Measurements from ENCODE around the gene TRIL.

TRIL gene

DNA sequence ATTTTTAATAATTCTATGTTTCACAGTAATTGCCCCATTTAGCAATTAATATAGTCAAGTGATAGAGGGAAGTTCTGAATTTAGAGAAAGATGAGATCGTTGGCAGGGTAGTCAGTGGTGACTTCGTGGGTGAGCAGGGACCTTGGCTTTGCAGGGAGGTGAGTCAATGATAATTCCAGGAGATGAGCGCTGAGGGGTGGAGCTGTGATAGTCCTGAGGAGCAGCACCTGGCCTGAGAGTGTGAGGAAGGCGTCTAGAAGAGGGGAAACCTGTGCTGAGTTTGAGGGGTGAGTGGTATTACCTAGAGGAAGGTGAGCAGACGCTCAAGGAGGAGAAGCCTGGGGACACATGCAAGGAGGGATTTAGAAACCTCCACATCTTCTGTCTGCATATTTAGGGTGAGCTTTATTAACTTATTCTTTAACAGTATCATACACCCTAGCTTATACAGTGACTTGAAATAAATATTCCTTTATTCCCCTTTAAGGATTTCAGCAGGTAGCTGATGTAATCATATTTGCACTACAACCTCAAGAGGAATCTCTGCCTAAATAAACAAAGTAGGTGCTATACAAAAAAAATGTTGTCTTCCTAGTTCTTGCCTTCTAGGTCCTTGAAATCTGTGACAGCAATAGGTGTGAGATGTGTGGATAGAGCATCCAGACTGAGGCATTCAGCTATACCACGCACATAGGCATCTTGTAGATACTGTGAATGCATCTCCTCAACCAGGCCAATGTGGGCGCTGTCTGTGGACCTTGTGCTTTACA is 2.1 kb upstream of the TRIL start:
- no peak for TF ChIP-seq ZNF274 (IDR thresholded peaks at IDR 0.05; ENCODE audit: low read depth, low read length)

DNA sequence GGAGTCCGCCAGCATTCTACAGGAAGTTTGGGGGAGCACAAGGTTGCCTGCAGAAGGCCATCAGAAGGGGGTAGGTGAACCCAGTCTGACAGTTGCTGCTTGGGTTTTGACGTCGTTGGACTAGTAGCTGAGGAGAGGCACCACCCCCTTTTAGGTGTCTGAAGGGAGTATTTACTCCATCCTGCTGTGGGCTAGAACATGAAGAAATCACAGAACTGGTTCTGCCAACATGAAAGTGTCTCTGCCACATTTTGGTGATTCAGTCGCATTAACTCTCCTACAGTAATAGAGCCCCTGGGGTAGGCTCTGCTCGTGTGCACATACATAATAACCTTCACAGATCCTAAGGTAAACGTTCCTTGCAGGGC is 834 bp upstream of the TRIL start:
- TF ChIP-seq ZNF274 (IDR thresholded peaks at IDR 0.05; ENCODE audit: low read depth, low read length): no peak
- no peak overlapping the region for H3K4me3 ChIP-seq (ENCODE audit: low read length)

More for the DNA sequence above, 2.1 kb upstream of the TRIL start:
- no peak overlapping the region for H3K4me3 ChIP-seq (ENCODE audit: low read length)

DNA sequence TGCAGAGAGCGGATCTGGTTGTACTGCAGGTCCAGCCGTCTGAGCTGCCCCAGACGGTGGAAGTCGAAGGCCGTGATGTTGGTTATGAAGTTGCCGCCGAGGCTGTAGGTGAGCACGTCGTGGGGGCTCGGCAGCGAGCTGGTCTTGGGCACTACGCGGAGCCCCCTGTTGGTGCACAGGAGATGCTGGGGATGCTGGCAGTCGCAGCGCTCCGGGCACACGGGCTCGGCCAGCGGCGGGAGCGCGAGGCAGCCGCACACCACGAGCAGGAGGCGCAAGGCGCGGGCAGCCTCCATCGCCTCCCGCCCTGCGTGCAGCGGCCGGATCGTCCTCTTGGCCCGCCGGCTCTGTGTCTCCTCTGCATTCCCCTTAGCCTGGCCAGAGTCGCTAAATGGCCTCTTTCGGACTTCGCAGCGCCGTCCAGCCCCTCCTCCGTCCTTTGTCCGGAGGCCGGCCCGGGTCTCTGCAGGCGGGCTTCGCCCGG is 337 bp downstream of the TRIL start:
- no peak for TF ChIP-seq ZNF274 (IDR thresholded peaks at IDR 0.05; ENCODE audit: low read depth, low read length)
- no peak overlapping the region for H3K4me3 ChIP-seq (ENCODE audit: low read length)

DNA sequence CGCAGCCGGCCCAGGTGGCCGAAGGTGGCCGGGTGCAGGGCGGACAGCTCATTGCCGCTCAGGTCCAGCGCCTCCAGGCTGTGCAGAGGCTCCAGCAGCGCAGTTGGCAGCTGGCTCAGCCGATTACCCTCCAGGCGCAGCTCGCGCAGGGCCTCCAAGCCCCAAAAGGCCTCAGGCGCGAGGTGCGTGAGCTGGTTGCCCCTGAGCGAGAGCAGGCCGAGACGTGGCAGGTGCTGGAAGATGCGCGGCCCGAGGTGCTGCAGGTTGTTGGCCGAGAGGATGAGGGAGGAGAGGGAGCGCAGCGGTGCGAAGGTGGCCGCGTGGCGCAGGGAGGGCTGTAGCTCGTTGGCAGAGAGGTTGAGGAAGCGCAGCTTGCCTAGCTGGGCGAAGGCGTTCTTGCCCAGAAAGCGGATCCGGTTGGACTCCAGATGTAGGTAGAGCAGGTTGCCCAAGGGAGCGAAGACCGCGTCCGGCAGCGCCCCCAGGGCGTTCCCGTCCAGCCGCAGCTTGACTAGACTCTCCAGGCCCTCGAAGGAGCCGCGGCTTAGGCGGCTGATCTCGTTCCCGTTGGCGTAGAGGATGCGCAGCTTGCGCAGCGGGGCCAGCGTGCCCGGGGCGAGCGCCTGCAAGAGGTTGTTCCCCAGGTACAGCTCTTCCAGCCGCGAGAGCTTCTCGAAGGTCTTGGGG is 923 bp downstream of the TRIL start:
- no peak for TF ChIP-seq ZNF274 (IDR thresholded peaks at IDR 0.05; ENCODE audit: low read depth, low read length)
- H3K4me3 ChIP-seq (ENCODE audit: low read length): no peak overlapping the region

DNA sequence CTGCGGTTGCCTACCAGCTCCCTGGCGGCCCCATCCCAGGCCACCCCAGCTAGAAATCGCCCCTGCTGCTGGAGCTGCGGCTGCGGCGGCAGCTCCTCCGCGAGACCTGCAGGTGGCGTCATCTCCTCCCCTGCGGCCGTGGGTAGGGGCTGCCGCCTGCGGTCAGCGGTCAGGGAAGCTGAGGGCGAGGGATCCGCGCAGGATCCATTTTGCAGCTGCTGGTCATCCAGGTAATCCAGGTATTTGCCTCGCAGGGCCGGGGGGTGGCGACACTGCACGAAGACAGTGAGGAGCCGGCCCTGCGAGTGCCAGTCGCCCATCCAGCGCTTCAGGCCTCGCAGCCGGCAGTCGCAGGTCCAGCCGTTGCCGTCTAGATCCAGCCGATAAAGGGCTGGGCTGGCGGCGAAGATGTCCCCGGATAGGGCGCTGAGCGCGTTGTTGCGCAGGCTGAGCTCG is 1.5 kb downstream of the TRIL start:
- no peak overlapping the region for H3K4me3 ChIP-seq (ENCODE audit: low read length)
- TF ChIP-seq ZNF274 (IDR thresholded peaks at IDR 0.05; ENCODE audit: low read depth, low read length): no peak

DNA sequence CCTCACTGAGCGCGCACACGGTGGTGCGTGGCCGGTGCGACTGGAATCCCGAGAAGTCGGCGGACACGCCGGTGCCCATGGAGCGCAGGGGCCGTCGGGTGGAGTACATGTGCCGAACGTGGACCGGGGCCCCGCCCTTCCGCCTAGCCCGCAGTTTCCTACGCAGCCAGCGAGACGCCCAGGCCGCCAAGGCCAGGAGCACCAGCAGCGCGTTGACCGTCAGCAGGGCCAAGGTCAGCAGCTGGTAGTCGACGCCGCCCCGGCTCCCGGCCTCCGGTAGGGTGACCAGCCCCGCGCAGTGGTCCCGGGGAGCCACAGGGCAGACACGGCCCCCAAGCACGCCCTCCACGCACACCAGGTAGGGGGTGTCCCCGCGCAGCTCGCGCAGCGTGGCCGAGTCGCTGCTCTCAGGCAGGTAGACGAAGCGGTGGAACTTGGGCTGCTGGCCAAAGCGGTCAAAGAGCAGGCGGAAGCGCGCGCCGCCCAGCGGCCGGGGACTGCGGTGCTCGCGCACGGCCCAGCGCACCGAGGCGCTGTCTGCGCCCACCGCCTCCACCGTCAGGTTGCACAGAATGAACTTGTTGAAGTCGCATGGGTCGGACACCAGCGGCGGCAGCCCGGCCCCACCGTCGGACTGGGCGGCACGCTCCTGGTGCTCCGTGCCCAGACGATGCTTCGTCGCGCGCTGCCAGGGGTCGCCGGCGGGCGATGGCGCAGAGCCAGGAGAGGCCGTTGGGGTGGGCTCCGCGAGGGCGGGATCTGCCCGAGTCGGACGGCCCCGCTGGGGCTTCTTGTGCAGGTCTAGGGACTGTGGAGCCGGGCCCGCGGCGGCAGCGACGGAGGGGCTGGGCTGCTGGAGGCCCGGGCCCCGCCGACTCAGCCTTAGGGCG is 2.2 kb downstream of the TRIL start:
- no peak for TF ChIP-seq ZNF274 (IDR thresholded peaks at IDR 0.05; ENCODE audit: low read depth, low read length)
- no peak overlapping the region for H3K4me3 ChIP-seq (ENCODE audit: low read length)

DNA sequence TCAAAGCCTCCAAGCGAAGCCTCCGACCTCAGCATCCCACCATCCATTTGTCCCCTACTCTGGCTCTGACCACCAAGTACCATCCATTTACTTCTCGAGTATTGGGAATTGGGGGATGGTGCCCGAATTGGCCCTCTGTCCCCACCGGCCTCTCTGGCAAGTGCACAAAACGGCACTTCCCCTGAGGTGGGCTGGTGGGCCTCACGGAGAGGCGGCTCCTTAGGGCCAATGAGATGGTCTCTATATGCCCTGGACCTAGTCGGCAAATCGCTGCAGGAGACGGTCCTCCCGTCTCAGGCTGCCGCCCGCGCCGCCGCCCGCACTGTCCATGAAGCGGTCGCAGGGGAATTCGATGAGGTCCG is 2.8 kb downstream of the TRIL start:
- no peak for TF ChIP-seq ZNF274 (IDR thresholded peaks at IDR 0.05; ENCODE audit: low read depth, low read length)
- no peak overlapping the region for H3K4me3 ChIP-seq (ENCODE audit: low read length)

DNA sequence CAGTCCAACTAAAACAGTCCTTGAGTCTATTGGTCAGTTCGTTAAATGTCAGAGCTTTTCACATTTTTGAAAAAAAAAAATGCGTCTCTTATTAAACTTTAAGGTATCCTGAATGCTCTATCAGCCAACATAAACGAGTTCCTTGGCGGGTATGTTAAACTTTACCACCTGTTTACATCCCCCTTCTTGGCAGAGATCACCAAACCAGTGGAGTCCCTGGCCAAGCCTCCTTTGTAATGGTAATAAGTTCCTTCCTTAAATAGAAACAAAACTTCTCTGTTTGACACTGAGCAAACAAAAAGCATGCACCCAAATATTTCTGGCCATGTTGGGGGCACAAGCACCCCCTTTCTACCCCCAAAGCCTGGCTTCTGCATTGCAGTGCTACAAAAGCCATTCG is 3.2 kb downstream of the TRIL start:
- no peak overlapping the region for H3K4me3 ChIP-seq (ENCODE audit: low read length)
- TF ChIP-seq ZNF274 (IDR thresholded peaks at IDR 0.05; ENCODE audit: low read depth, low read length): no peak

DNA sequence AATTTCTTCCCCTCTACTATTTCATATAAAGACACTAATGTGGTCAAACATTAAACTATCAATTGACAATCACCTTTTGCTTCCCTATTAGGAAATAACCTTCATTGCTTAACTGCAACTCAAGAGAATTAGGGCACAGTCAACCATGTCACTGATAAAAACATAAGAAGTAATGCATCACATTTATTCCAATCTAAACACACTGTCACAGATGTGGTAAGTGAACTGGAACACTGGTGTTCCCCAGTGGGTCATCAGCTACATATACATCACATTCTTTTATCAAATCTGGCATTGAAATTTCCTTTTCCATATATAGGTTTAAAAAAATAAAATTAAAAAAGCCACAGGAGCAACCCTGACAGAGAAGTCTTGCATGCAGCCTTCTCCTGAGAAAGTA is 3.7 kb downstream of the TRIL start:
- no peak for TF ChIP-seq ZNF274 (IDR thresholded peaks at IDR 0.05; ENCODE audit: low read depth, low read length)
- no peak overlapping the region for H3K4me3 ChIP-seq (ENCODE audit: low read length)

DNA sequence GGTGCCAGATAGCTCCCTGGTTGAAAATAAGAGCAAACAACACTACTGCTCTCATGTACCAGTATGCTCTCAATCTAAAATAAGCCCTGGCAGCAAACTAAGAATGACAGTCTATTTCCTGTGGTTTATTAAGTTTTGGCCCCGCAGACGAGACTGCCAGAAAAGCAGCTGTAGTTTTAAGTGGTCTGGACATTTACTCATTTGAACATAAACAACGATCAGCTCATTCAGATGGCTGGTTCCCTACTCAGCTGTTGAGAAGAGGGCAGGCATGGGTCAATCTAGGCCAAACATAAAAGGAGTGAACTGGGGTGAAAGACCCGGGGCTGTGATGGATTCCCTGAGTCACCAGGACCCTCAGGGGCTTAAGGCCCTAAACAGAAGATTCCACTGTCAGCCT is 4.5 kb downstream of the TRIL start:
- no peak overlapping the region for H3K4me3 ChIP-seq (ENCODE audit: low read length)
- TF ChIP-seq ZNF274 (IDR thresholded peaks at IDR 0.05; ENCODE audit: low read depth, low read length): no peak

DNA sequence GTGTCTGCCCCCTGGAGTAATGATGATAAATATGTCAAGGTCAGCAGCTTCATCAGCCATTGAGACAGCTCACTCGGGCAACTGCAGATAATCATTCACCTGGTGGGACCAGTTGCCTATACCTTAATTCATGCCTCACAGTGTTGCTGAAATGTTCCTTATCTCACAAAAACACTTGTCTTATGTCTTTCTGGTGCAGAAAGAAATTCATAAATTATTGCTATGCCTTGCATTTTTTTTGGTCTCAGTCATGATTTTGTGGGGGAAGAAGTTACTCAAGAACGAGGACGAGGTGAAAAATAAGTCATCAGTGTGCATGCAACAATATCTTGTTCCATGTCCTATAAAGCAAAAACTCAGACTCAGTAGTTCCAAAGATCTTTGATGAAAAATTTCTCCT is 16.0 kb downstream of the TRIL start:
- no peak overlapping the region for H3K4me3 ChIP-seq (ENCODE audit: low read length)
- no peak for TF ChIP-seq ZNF274 (IDR thresholded peaks at IDR 0.05; ENCODE audit: low read depth, low read length)

DNA sequence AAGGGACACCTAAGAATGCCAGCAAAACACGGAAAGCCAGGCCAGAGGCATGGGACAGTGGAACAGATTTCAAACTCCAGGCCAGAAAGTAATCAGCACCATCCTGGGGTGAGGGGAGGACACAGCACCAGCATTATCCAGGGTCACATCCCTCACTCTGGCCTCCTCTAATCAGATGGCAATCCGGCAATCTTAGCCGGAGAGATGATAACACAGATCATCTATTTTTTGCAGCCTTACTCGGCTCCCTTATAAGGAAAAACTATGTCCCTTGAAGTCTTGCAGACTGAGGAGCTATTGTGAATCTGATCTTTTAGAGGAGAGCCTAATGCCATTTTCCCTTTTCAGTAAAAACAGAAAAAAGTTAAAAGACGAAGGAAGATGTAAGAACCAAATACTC is 16.5 kb downstream of the TRIL start:
- H3K4me3 ChIP-seq (ENCODE audit: low read length): no peak overlapping the region
- no peak for TF ChIP-seq ZNF274 (IDR thresholded peaks at IDR 0.05; ENCODE audit: low read depth, low read length)

DNA sequence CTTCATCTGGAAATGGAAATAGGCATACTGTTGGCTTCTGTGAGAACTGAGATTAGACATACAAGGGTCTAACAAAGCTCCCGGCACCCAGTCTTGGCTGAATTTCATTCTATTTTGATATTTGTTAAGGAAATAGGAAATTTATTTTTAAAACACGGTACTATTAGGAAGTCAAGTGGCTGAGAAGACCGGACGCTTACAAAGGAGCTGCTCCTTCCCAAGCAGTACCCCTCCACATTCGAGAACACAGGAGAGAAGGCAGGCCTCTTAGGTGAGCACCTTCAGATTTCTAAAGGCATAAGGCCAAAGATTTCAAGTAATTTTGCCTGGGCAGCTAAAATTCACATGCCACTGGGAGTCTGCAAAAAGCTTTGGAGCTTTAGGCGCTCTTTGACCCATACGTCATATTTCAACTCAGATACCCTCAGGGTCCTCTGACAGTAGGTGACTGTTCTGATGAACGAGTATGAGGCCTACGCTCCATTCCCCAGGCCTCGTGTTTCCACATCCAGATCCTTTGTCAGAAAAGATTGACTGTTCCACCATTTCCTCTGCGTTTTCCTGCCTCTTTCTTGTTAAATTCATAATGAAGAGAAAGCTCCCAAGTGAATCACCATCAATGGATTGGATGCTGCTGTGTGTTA is 17.3 kb downstream of the TRIL start:
- no peak for TF ChIP-seq ZNF274 (IDR thresholded peaks at IDR 0.05; ENCODE audit: low read depth, low read length)
- H3K4me3 ChIP-seq (ENCODE audit: low read length): no peak overlapping the region

Data from GM08714 (cell line).